Duodenal mucosa (tissue), 2 donors: ENCODE data around the gene MAD1L1.

ENCODE experiments used
- H3K27ac ChIP-seq: one replicate; pipeline ENCODE4 v1.7.0; 2013; ENCODE audit warnings: low read depth, low read length
- H3K27me3 ChIP-seq, 2 donors: one replicate each; pipeline ENCODE4 v1.7.0; 2013; ENCODE audit warnings: low read length in 2 of 2, control low read depth in 1 of 2; ENCODE audit not compliant: insufficient read depth in 2 of 2, control insufficient read depth in 1 of 2
- H3K36me3 ChIP-seq, 2 donors: one replicate each; pipeline ENCODE4 v1.7.0; 2013; ENCODE audit warnings: low read length in 2 of 2, control low read depth in 1 of 2; ENCODE audit not compliant: insufficient read depth in 2 of 2, control insufficient read depth in 1 of 2
- H3K4me1 ChIP-seq, 2 donors: one replicate each; pipeline ENCODE4 v1.7.0; 2013; ENCODE audit warnings: low read length in 2 of 2, control low read depth in 1 of 2; ENCODE audit not compliant: insufficient read depth in 2 of 2, control insufficient read depth in 1 of 2
- H3K4me3 ChIP-seq, 2 donors: one replicate each; pipeline ENCODE4 v1.7.0; 2013; ENCODE audit warnings: low read length in 2 of 2, low read depth in 1 of 2
- H3K9ac ChIP-seq, 2 donors: one replicate each; pipeline ENCODE4 v1.7.0; 2013; ENCODE audit warnings: low read length in 2 of 2, low read depth in 1 of 2
- H3K9me3 ChIP-seq, 2 donors: one replicate each; pipeline ENCODE4 v1.7.0; 2013; ENCODE audit warnings: low read length in 2 of 2, control low read depth in 1 of 2; ENCODE audit not compliant: control insufficient read depth in 1 of 2

MAD1L1 gene

DNA sequence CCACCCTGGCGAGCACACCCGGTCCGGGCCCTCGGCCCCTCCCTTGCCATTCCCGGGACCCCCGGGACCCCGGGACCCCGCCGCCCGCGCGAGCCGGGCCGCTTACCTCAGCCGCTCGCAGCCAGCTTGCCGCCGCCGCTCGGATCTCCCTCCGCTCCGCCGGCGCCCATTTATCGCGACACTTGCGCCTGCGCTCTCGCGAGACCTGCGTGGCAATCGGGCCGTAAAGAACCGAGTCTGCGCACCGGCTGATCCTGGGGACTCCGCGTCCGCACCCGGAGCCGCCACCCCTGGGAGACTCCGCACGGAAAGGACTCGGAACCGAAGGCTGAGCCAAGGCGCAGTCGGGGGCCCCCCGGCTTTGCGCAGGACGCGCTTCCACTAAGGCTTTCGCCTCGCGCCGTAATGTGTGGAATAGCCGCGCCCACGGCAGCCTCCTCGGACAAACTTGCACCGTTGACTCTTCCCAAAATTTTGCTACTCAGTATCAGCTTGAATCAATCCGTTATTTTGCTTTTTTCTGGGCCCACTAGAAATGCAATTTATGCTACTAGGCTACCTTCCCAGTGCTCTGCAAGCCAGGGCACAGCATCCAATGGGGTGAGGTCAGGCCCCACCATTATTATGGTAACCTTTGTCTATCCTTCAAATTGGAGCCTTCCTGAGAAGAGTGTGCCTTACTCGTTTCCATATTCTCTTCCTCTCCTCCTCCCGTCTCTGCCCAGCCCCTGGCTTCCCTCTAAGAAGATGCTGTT is at the start of gene MAD1L1:
MAD1L1 (minus strand) TSS at position 180 of the 755 bp plus-strand sequence. CDS start 2,812 bp downstream, outside the sequence.
- Histone ChIP-seq H3K27ac (no peak within 1 kb of the TSS), H3K4me1 (peaks cover 0 to 20% of the 10 kb centered on the region in 2 donors), H3K36me3 (peaks cover 16 to 37% of the 10 kb centered on the region in 2 donors), H3K27me3 (no peaks in the 10 kb centered on the region), H3K9me3 (no peaks in the 10 kb centered on the region), H3K9ac (peak within 1 kb of the TSS; percentile 71 to 74), H3K4me3 (peak within 1 kb of the TSS; percentile 80 to 89)

- Histone ChIP-seq H3K36me3 (peaks cover 0 to 5% of the 10 kb centered on the region in 2 donors), H3K27me3 (no peaks in the 10 kb centered on the region), H3K27ac (no peak overlapping the region), H3K4me3 (no peak overlapping the region), H3K9ac (no peak overlapping the region), H3K4me1 (peaks cover 16 to 23% of the 10 kb centered on the region in 2 donors), H3K9me3 (no peaks in the 10 kb centered on the region)
Observed at GRCh38 chr7:2282185-2282751, 49.5 kb upstream of the MAD1L1 start.

- H3K36me3 ChIP-seq, result peaks cover 0 to 8% of the 10 kb centered on the region in 2 donors
- no peaks in the 10 kb centered on the region for H3K9me3 ChIP-seq
- peak overlapping the region in 1 of 2 donors; percentile 11 for H3K9ac ChIP-seq
- peaks cover 16 to 23% of the 10 kb centered on the region in 2 donors for H3K4me1 ChIP-seq
- H3K27me3 ChIP-seq, result no peaks in the 10 kb centered on the region
- H3K4me3 ChIP-seq, result no peak overlapping the region
- no peak overlapping the region for H3K27ac ChIP-seq
Observed at GRCh38 chr7:2281541-2281940, 48.8 kb upstream of the MAD1L1 start.

DNA sequence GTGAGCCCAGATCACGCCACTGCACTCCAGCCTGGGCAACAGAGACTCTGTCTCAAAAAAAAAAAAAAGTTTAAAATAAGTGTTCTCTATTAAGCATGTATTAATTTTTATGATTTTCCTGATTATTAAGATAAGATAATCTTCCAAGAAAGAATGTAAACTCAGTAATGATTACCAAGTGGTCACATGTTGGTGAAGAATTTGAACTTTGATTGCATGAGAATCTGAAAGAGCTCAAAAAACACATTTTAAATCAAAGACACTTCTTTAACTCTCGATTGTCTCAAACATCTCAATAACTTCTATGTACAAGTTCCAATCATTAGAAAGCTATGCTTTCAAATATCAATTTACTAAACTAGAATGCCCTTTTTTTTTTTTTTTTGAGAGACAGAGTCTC is 47.7 kb upstream of the MAD1L1 start:
- no peaks in the 10 kb centered on the region for H3K27me3 ChIP-seq
- peaks cover 16 to 23% of the 10 kb centered on the region in 2 donors for H3K4me1 ChIP-seq
- H3K27ac ChIP-seq, result no peak overlapping the region

DNA sequence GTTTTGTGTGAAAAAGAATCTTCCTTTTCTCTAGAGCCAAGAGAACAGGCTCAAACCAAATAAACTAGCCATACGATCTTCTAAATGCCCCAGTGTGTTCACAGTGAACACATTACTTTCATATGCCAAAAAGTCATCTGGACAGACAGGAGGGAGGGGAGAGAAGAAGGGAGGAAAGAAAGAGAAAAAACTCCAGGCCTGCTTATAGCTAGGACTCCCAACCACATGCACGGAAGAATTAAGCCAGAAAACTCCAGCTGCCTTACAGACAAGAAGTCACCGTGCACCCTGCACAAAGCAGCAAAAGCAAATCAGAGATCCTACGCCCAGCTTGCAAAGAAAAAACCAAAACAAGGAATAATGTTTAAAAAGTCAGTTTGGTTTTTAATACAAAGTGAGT is 47.2 kb upstream of the MAD1L1 start:
- H3K9ac ChIP-seq, result peak overlapping the region in 1 of 2 donors; percentile 18
- H3K27ac ChIP-seq, result no peak overlapping the region

More for the DNA sequence above, 47.7 kb upstream of the MAD1L1 start:
- Histone ChIP-seq H3K9me3 (no peaks in the 10 kb centered on the region), H3K4me3 (no peak overlapping the region), H3K36me3 (peaks cover 0 to 8% of the 10 kb centered on the region in 2 donors), H3K9ac (no peak overlapping the region)

GRCh38 chr7:2278026-2278425 is 45.3 kb upstream of the MAD1L1 start:
- H3K27me3 ChIP-seq, result no peaks in the 10 kb centered on the region
- H3K27ac ChIP-seq, result no peak overlapping the region
- H3K9ac ChIP-seq, result no peak overlapping the region
- H3K4me1 ChIP-seq, result peaks cover 16 to 23% of the 10 kb centered on the region in 2 donors
- H3K36me3 ChIP-seq, result peaks cover 8 to 21% of the 10 kb centered on the region in 2 donors
- H3K4me3 ChIP-seq, result no peak overlapping the region
- no peaks in the 10 kb centered on the region for H3K9me3 ChIP-seq

More for the DNA sequence above, 47.2 kb upstream of the MAD1L1 start:
- Histone ChIP-seq H3K27me3 (no peaks in the 10 kb centered on the region), H3K36me3 (peaks cover 2 to 10% of the 10 kb centered on the region in 2 donors), H3K4me3 (peak overlapping the region in 1 of 2 donors; percentile 28), H3K9me3 (no peaks in the 10 kb centered on the region), H3K4me1 (peaks cover 16 to 23% of the 10 kb centered on the region in 2 donors)

GRCh38 chr7:2276107-2276506 is 43.4 kb upstream of the MAD1L1 start:
- no peak overlapping the region for H3K27ac ChIP-seq
- no peaks in the 10 kb centered on the region for H3K27me3 ChIP-seq
- H3K4me1 ChIP-seq, result peaks cover 6 to 10% of the 10 kb centered on the region in 2 donors
- H3K36me3 ChIP-seq, result peaks cover 16 to 21% of the 10 kb centered on the region in 2 donors
- no peak overlapping the region for H3K9ac ChIP-seq
- H3K4me3 ChIP-seq, result no peak overlapping the region
- H3K9me3 ChIP-seq, result no peaks in the 10 kb centered on the region

- Histone ChIP-seq H3K4me3 (no peak overlapping the region), H3K36me3 (peaks cover 16 to 24% of the 10 kb centered on the region in 2 donors), H3K4me1 (peaks cover 5 to 8% of the 10 kb centered on the region in 2 donors), H3K27me3 (no peaks in the 10 kb centered on the region), H3K9ac (no peak overlapping the region), H3K27ac (no peak overlapping the region), H3K9me3 (no peaks in the 10 kb centered on the region)
Observed at GRCh38 chr7:2275101-2275500, 42.4 kb upstream of the MAD1L1 start.

- Histone ChIP-seq H3K27me3 (no peaks in the 10 kb centered on the region), H3K9me3 (no peaks in the 10 kb centered on the region), H3K36me3 (peaks cover 16 to 24% of the 10 kb centered on the region in 2 donors), H3K27ac (no peak overlapping the region), H3K4me3 (no peak overlapping the region), H3K4me1 (peaks cover under 1 to 4% of the 10 kb centered on the region in 2 donors), H3K9ac (no peak overlapping the region)
Observed at GRCh38 chr7:2274666-2275065, 41.9 kb upstream of the MAD1L1 start.

- Histone ChIP-seq H3K27me3 (no peaks in the 10 kb centered on the region), H3K4me3 (no peak overlapping the region), H3K9me3 (no peaks in the 10 kb centered on the region), H3K4me1 (no peaks in the 10 kb centered on the region), H3K36me3 (peaks cover 16 to 24% of the 10 kb centered on the region in 2 donors), H3K9ac (no peak overlapping the region), H3K27ac (no peak overlapping the region)
Observed at GRCh38 chr7:2273866-2274265, 41.1 kb upstream of the MAD1L1 start.
